ENCODE data around the gene ZNF230. TPM values are rescaled to one million over a fixed set of nuclear protein-coding genes. Genes with fewer than 3 reads are reported as not detected.

ZNF230 gene
- total RNA-seq = 3.5 TPM
- long read RNA-seq, full-length matches to known transcripts = 4 of 4 reads
- long read RNA-seq, partial matches to known transcripts = 0 of 4 reads
- long read RNA-seq, other reads (novel, unspliced or antisense) = 0 of 4 reads

- DNase-seq = peak; percentile 86
- Histone ChIP-seq H3K4me3 (peak within 1 kb of the TSS; percentile 89), H3K4me1 (peaks cover 24% of the 10 kb centered on the region), H3K27ac (replicated peaks) (peak within 1 kb of the TSS; percentile 81), H3K9me3 (replicated peaks) (peaks cover 40% of the 10 kb centered on the region), H3K27me3 (ENCODE audit: low read depth) (no peaks in the 10 kb centered on the region), H3K36me3 (peaks cover 30% of the 10 kb centered on the region)
- TF ChIP-seq CTCF (IDR thresholded peaks at IDR 0.05; ENCODE audit: borderline replicate concordance) = no peak
- intact Hi-C loops (cut with micrococcal nuclease) = no loop called here
Observed at GRCh38 chr19:44002566-44003460, at the start of gene ZNF230. Gene ZNF230 (plus strand): TSS chr19:44002957. CDS start chr19:44007079, 4,122 bp downstream.

DNA sequence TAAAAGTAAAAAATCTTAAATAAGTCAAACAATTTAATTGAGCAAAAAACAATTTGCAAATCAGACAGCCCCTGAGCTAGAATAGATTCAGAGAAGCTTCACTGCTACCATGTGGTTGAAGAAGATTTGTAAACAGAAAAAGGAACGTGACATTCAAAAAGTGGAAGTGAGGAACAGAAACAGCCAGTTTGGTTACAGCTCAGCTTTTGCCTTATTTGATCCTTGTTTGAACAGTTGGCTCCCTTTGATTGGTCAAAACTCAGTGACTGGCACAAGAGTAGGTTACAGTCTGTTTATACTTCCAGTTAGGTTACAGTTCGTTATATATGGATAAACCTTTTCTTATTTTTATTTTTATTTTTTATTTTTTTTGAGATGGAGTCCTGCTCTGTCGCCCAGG lies 45.9 kb upstream of the ZNF230 start:
- no peak for DNase-seq
- Histone ChIP-seq H3K4me3 (no peak overlapping the region), H3K4me1 (no peaks in the 10 kb centered on the region), H3K27ac (replicated peaks) (no peak overlapping the region), H3K36me3 (peaks cover 74% of the 10 kb centered on the region), H3K9me3 (replicated peaks) (peaks cover 91% of the 10 kb centered on the region), H3K27me3 (ENCODE audit: low read depth) (no peaks in the 10 kb centered on the region)
- intact Hi-C loops (cut with micrococcal nuclease) = no loop called here
- TF ChIP-seq CTCF (IDR thresholded peaks at IDR 0.05; ENCODE audit: borderline replicate concordance) = no peak

DNA sequence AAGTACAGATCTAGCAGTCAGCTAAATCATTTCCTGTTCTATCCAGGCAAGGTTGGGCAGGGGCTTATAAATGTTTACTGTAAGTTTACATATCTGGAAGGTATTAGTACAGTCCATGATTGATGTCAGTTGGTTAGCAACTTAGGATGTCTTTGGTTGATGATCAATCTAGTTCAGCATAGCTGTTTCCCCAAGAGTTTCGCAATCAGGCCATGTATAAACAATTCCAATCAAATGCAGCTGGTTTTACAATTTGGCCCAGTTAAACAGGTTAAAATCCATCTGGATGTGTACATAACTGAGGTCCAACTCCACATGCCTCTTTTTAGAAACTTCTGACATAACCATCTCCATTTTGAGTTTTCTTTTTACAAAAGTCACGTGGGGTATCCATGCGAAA lies 44.9 kb upstream of the ZNF230 start:
- Histone ChIP-seq H3K27me3 (ENCODE audit: low read depth) (no peaks in the 10 kb centered on the region), H3K27ac (replicated peaks) (no peak overlapping the region), H3K36me3 (peaks cover 85% of the 10 kb centered on the region), H3K4me1 (no peaks in the 10 kb centered on the region), H3K4me3 (no peak overlapping the region), H3K9me3 (replicated peaks) (peaks cover 100% of the 10 kb centered on the region)
- TF ChIP-seq CTCF (IDR thresholded peaks at IDR 0.05; ENCODE audit: borderline replicate concordance) = no peak
- intact Hi-C loops (cut with micrococcal nuclease) = no loop called here
- no peak for DNase-seq

- H3K9me3 ChIP-seq (replicated peaks) = peaks cover 100% of the 10 kb centered on the region
- intact Hi-C loops (cut with micrococcal nuclease) = no loop called here
- no peak for TF ChIP-seq CTCF (IDR thresholded peaks at IDR 0.05; ENCODE audit: borderline replicate concordance)
Observed at GRCh38 chr19:43960411-43960810, 42.3 kb upstream of the ZNF230 start.

DNA sequence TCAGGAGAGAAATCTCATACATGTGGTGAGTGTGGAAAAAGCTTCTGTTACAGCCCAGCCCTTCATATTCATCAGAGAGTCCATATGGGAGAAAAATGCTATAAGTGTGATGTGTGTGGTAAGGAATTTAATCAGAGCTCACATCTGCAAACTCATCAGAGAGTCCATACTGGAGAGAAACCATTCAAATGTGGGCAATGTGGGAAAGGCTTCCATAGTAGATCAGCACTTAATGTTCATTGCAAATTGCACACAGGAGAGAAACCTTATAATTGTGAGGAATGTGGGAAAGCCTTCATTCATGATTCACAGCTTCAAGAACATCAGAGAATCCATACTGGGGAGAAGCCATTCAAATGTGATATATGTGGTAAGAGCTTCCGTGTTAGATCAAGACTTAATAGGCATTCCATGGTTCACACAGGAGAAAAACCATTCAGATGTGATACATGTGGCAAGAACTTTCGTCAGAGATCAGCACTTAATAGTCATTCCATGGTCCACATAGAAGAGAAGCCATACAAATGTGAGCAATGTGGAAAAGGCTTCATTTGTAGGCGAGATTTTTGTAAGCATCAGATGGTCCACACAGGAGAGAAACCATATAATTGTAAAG lies 36.6 kb upstream of the ZNF230 start:
- Histone ChIP-seq H3K4me1 (no peaks in the 10 kb centered on the region), H3K27me3 (ENCODE audit: low read depth) (no peaks in the 10 kb centered on the region), H3K36me3 (peaks cover 99% of the 10 kb centered on the region), H3K27ac (replicated peaks) (no peak overlapping the region), H3K9me3 (replicated peaks) (peaks cover 100% of the 10 kb centered on the region), H3K4me3 (no peak overlapping the region)
- intact Hi-C loops (cut with micrococcal nuclease) = no loop called here
- DNase-seq = no peak
- TF ChIP-seq CTCF (IDR thresholded peaks at IDR 0.05; ENCODE audit: borderline replicate concordance) = no peak

More at GRCh38 chr19:43960411-43960810, 42.3 kb upstream of the ZNF230 start:
- no peaks in the 10 kb centered on the region for H3K27me3 ChIP-seq (ENCODE audit: low read depth)
- H3K4me1 ChIP-seq = no peaks in the 10 kb centered on the region
- no peak overlapping the region for H3K27ac ChIP-seq (replicated peaks)
- DNase-seq = no peak
- H3K36me3 ChIP-seq = peaks cover 87% of the 10 kb centered on the region
- H3K4me3 ChIP-seq = no peak overlapping the region

Data from left ventricle myocardium inferior (tissue), 1 donor.